ENCODE measurements around the gene CHD2.
A peak's percentile ranks its signal among the peaks of the same experiment; 100 is the strongest.

Gene CHD2

DNA sequence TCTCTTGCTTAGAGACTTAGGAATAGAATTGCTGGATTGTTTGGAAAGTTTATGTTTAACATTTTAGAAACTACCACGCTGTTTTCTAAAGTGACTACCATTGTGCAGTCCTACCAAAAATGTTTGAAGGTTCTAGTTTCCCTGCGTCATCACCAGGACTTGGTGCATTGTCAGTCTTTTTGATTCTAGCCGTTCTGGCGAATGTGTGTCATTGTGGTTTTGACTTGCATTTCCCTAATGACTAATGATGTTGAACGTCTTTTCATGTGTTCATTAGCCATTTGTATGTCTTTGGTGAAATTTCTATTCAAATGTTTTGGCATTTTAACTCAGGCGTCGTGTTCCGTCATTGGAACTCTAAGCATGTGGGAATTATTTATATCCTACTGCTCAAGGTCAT is 58.0 kb downstream of the CHD2 start:
- peak in 1 of 2 donors; percentile 10 for DNase-seq (ENCODE audit: low read depth in 2 of 2, low spot score in 1 of 2)

DNA sequence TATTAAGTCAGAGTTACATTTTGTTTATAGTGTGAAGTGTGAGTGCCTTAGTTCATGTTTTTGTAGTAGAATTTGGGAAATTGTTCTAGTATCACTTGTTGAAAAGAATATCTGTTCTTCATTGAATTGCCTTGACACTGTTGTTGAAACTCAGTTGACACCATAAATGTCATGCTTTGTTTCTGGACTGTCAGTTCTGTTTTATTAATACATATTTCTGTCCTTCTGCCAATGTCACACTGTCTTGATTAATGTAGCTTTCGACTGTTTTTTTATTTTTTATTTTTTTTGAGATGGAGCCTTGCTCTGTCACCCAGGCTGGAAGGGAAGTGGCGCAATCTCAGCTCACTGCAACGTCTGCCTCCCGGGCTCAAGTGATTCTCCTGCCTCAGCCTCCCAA is 59.1 kb downstream of the CHD2 start:
- no peak for DNase-seq (ENCODE audit: low read depth in 2 of 2, low spot score in 1 of 2)

DNA sequence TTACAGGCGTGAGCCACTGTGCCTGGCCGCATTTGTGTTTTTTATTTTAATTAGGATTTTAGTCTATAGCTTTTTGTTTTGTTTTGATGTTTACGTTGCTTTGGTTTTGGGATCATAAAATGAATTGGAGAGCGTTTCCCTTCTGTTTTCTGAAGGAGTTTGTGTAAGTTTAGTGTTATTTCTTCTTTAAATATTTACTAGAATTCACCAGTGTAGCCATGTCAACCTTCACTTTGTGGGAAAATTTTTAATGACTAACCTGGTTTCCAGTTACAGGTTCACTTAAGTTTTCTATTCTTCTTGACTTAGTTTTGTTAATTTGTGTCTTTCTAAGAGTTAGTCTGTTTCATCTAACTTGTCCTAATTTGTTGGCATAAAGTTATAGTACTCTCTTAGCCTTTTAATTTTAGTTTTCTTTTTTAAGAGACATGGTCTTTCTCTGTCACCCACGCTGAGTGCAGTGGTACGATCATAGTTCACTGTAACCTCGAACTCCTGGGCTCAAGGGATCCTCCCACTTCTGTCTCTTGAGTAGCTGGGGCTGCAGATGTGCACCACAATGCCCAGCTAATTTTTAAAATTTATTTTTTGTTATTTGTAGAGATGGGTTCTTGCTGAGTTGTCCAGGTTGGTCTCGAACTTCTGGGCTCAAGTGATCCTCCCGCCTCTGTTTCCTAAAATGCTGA is 61.0 kb downstream of the CHD2 start:
- DNase-seq (ENCODE audit: low read depth in 2 of 2, low spot score in 1 of 2), result no peak

DNA sequence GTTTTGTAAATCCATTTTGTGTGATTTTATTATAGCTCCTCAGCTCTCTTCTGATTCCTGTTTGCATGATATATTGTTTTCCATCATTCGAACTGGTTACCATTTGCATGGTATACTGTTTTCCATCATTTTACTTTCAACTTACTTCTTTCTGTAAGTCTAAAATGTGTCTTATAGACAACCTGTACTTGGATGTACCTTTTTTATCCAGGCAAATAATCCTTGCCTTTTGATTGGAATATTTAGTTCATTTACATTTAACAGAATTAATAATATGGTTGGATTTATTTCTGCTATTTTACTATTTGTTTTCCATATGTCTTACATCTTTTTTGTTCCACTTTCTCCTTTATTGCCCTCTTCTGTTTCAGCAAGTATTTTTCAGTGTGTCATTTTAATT is 62.8 kb downstream of the CHD2 start:
- no peak for DNase-seq (ENCODE audit: low read depth in 2 of 2, low spot score in 1 of 2)

DNA sequence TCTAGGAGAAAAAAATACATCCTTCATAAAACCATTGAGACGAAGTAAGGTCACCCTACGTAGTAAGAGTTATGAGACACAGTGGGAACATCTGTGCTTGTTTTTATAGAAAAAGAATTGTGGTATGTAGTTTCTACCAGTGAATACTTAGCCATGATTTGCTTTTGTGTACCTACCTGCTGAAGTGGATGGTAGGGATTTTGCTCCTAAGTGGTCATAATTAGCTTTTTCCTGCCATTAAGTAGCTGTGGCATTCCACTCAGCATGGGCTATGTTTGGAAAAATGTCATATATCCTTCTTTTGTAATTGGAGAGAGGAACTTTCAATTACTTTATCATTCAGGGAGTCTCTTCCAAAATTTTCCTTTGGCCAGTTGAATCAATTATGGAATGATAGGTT is 63.7 kb downstream of the CHD2 start:
- no peak for DNase-seq (ENCODE audit: low read depth in 2 of 2, low spot score in 1 of 2)

DNA sequence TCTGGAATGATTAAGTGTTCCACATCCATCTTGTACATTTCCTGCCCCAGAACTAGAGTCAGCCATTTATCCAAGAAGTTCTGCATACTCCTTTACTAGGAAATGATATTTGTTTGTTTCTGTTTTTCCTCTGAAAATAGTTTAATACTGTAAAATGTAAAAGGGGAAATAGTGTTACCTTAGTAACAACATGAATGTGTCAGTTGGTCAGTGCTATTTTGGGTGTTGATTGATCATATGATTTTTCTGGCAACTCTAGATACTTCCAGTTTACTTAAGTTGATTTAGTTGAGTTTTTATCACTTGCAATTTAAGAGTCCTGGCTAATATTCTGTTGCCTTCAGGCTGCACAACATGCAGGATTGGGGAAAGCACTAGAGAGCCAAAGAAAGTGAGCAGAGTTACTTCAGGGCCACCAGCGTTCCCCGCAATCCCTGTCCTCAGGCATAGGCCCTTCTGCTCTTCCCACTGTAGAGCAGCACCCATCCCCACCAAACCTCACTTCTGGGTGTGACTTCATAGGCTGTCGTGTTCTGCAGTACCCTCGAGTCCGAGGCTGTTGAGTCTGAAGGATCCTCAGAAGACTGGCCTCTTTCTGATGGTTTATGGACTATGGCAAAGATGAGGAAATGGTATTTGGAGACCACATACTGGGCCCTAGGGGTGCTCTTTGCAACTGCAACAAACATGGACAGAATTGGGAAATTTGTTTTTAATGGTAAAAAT is 69.0 kb downstream of the CHD2 start:
- DNase-seq (ENCODE audit: low read depth in 2 of 2, low spot score in 1 of 2), result no peak

DNA sequence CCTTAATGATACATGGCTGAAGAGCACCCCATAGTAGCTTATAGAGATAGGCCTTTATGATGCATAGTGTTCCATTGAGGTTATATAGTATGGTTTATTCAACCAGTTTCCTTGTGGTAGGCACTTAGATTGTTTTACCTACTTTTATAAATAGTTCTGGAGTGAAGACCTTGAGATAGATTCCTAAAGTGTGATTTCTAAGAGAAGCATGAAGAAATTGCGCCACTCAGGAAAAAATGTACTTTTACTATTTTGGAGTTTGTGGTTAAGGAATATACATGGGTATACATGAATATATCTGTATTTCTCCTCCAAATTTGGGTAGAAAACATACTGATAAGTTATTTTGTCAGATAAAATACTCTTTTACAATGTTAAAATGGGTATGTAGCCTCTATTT is 70.5 kb downstream of the CHD2 start:
- no peak for DNase-seq (ENCODE audit: low read depth in 2 of 2, low spot score in 1 of 2)

DNA sequence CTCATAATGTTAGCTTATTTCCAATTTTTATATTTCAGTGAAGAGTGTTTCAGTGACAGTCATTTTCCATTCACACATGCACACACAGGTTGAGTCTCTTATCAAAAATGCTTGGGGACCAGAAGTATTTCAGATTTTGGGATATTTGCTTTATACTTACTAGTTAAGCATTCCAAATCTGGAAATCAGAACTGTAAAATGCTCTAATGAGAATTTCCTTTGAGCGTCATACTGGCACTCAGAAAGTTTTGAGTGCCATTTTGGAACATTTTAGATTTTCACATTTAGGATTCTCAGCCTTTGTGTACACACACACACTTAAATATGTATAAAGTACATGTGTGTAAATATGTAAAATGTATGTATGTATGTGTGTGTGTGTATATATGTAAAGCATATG is 71.0 kb downstream of the CHD2 start:
- no peak for DNase-seq (ENCODE audit: low read depth in 2 of 2, low spot score in 1 of 2)

DNA sequence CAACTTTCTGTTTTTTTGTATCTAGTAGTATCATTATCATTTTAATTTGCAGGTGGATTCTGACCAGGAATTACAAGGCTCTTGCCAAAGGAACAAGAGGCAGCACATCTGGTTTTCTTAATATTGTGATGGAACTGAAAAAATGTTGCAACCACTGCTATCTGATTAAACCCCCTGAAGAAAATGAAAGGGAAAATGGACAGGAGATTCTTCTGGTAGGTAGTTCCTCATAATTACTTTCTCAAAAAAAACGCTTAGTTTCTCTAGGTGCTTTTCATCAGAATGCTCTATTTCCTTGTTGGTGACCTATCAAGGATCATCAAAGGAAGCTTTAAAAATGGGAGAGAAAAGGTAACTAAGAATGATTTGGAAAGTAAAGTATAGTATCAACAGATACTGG is 71.6 kb downstream of the CHD2 start:
- DNase-seq (ENCODE audit: low read depth in 2 of 2, low spot score in 1 of 2), result no peak

DNA sequence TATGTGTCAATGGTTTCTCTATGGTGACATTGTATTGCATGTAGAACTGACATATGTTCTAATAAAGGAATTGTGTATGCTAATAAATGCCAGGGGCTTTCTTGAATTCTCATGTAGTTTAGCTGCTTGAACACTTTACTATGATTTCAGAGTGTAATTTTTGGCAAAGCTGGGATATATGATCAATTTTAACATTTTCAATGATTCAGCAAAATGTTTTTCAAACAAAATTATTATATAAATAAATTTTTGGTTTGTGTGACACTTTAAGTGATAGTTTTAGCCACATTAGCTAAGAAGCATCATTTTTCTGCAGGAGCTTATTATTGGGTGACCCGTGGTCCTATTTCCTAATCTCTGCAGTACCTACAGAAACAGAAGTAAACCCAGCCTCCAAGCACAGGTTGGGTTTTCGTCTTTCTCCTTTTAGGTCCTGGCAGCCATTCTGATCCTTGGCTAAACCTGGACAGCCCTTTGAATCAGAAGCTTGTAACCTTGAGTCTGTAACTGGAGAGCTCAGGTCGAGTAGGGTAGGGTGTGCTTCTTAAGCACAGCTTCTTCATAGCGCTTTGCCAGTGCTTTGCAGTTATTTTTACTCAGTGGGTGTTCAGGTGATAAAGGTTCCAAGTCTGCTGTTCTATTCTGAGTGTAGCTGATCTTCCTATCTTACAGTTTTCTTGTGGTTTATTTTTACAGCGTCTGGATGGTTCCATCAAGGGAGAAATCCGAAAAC is 74.2 kb downstream of the CHD2 start:
- no peak for DNase-seq (ENCODE audit: low read depth in 2 of 2, low spot score in 1 of 2)

DNA sequence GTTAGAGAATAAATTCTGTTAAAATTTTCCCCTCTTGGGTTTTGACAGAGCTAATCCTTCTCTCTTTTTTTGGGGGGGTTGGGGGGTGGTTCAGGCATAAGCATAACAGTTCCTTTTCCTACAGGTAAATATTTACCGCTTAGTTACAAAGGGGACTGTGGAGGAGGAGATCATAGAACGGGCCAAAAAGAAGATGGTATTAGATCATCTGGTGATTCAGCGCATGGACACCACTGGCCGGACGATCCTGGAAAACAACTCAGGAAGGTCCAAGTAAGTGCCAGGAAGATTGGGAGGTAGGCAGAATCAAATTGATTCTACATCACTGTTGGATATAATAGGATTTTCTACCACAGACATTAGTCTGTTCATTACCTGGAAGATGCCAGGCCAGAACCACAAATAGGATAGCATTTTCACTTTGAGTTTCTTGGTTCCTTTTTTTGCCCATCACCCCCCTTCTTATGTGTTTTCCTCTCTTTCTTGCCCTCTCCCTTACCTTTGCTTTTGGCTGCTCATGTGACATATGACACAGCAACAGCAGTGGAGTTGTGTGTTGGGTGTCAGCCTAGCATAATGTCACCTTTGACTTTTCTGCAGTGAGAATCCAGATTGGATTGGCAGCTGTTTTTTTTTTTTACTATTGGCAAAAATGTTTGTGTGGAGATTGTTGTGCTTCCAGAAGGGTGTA is 79.0 kb downstream of the CHD2 start:
- no peak for DNase-seq (ENCODE audit: low read depth in 2 of 2, low spot score in 1 of 2)

DNA sequence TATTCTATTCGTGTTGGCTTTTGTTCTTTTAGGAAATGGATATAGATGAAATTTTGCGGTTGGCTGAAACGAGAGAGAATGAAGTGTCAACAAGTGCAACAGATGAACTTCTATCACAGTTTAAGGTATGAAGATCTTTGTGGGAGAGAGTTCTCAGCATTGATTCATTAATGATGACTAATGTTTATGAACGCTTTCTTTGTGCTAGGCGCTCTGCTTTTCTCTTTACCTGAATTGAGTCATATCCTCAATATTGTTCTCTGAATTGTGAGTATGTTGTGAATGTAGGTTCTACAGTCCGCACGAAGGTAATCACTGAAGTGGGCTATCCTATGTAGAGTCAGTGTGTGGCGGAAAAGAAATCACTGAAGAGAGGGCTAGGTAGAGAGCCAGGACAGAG is 81.2 kb downstream of the CHD2 start:
- no peak for DNase-seq (ENCODE audit: low read depth in 2 of 2, low spot score in 1 of 2)

DNA sequence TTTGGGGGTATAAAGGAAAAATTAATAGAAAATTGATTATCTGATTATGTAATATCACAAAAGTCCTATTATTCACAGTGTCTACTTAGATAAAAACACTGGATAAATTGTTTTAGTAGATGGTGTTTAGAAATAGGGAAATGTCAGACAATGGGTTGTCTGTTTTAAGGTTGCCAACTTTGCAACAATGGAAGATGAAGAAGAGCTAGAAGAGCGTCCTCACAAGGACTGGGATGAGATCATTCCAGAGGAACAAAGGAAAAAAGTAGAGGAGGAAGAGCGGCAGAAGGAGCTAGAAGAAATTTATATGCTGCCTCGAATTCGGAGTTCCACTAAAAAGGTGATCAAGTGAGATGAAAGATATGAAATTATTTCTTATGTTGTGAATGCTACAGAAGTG is 84.0 kb downstream of the CHD2 start:
- no peak for DNase-seq (ENCODE audit: low read depth in 2 of 2, low spot score in 1 of 2)

DNA sequence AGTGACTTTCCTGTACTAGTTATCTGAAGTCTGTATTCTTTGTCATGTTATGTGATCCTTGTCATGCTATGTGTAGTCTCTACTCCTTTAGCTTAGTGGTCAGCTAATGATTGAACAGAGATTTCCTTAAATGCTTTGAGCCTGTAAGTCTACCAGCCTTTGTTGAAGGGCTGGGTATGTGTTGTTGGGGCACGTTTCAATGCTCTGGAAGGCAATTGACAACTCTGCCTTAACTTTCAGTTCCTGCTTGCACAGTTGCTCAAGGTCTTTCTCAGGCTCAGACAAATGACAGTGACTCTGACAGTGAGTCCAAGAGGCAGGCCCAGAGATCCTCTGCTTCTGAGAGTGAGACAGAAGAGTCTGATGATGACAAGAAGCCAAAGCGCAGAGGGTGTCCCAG is 89.3 kb downstream of the CHD2 start:
- no peak for DNase-seq (ENCODE audit: low read depth in 2 of 2, low spot score in 1 of 2)

DNA sequence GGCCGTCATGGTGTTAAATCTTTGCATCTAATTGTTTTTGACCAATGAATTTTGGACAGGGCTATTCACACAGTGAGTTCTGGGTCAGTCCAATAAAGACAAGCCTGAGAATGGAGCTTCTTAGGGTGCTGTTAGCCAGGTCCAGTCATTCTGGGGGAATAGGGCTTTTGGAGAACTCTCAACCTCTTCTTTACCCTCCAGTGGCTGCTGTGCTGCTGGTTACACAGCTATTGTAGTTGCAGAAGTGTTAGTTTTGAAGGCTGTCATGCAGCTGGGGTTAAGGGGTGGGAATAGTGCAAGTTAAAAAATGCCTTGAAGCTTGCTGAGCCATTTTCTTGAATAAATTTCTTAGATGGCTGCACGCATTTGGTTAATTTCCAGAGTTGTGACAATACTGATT is 89.9 kb downstream of the CHD2 start:
- DNase-seq (ENCODE audit: low read depth in 2 of 2, low spot score in 1 of 2), result no peak

DNA sequence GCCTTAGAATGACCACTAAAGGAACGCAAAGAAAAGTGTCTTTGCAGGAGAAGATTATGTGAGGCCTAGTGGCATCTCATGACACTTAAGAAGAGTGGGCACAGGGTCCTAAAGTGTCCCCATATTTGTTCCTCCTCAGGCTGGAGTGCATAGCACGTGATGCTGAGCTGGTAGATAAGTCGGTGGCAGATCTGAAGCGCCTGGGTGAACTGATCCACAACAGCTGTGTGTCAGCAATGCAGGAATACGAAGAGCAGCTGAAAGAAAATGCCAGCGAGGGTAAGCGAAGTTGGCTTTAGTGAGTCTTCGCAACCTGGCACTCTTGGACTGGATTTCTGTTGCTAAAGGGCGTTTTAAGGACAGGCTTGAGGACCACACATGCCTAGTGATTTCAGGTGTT is 92.6 kb downstream of the CHD2 start:
- no peak for DNase-seq (ENCODE audit: low read depth in 2 of 2, low spot score in 1 of 2)

DNA sequence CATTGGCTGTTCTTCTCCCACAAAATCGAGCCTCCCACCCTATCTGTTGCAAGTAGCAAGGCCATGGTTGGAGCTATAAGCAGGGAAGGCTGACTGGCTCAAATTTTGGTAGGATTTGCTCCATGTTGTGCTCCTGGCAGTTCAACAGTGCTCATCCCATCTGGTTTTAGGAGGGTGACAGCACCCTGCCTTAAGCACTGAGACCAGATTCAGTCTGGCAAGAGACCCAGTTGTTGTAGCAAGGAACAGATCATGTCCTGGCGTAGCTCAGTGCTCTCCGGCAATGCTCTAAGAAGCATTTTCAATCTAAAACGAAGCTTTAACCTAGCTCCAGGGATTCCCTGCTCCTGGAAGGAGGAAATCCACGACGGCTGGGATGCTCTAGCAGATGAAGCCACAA is 97.7 kb downstream of the CHD2 start:
- no peak for DNase-seq (ENCODE audit: low read depth in 2 of 2, low spot score in 1 of 2)

DNA sequence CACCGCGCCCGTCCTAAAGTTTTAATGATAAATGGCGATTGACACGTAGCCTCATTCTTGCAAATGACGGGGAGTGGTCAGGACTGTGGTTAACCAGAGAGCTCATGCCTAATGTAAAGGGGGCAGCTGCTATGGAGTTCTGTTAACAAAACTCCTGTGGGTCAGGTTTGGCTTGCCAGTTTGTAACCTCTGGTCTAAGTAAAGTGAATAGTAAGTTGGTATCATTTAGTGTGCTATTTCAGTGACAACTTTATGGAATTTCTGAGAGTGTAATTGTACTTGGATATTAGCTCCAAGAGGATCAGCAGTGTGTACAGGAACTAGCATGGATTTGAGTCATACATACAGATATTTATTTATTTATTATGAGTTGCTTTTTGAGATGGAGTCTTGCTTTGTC is 101.0 kb downstream of the CHD2 start:
- DNase-seq (ENCODE audit: low read depth in 2 of 2, low spot score in 1 of 2), result no peak

DNA sequence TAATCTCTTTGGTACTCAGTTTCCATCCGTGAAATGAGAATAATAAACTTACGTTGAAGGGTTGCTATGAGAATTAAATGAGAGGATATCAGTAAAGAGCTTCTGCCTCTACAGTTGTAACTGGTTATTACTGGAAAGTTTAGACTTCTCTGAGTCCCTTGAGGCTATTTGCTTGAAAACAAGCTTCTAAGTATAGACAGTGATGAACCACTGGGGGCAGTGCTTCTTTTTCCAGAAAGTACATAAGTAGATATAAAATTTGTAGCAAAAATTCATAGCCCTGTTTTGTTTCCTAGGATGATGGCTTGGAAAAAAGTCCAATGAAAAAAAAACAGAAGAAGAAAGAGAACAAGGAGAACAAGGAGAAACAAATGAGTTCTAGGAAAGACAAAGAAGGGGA is 101.8 kb downstream of the CHD2 start:
- no peak for DNase-seq (ENCODE audit: low read depth in 2 of 2, low spot score in 1 of 2)

DNA sequence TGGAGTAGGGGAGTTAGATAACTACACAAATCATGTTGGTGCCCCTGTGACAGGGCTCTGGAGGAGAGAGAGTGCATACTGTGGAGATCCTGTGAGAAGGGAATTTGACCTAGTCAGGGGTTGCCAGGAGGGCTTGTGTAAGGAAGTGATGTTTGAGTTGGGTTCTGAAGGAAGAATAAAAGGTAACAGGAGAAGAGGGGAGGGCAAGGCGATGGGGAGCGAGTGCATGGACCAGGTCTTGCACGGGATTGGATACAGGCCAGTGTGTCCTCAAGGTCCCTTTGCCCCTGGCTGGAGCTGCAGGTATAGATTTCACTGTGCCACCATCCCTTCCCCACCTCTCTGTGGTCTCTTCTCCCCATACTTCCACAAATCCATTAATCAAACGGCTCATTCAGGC is 105.0 kb downstream of the CHD2 start:
- DNase-seq (ENCODE audit: low read depth in 2 of 2, low spot score in 1 of 2), result no peak

DNA sequence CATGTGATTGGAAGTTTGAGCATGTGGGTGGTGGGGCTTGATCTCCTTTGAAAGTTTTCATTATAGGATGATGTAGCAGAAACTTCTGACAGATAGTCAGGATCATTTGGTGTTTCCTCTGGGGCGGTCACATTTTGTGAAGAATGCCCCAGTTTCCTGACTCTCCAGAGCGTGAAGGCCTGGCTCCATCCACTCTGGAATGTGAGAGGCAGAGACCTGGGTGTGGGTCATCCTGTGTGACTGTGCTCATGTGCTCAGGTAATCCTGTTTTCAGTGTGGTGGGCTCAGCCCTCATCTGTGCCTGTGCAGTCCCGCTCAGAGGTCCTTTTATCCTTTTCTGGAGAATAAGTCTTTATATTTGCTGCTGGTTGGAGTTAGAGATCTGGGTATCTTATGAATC is 107.9 kb downstream of the CHD2 start:
- no peak for DNase-seq (ENCODE audit: low read depth in 2 of 2, low spot score in 1 of 2)

DNA sequence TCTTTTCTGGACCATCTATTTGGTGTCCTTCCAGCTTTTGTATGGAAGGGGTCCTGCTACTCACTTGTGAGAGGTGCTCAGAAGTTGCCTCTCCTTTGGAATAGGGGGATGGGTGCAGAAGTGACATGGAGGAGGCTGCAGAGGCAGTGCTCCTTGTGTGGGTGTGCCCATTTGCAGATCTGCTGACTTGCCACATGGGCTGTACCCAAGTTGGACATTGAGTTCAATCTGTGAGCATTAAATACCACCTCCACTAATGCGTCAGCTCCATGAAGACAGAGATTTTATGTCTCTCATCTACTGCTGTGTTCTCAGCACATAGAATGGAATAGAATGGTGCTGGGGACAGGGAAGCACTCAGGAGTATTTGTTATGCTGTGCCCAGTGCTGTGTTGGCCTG is 112.7 kb downstream of the CHD2 start:
- no peak for DNase-seq (ENCODE audit: low read depth in 2 of 2, low spot score in 1 of 2)
